VCaP (cell line): ENCODE results near the gene CTNNB1.

Experiments
- H3K27ac ChIP-seq: fragments of 450-650 bp; 2 replicates; pipeline ENCODE4 v1.5.1; 2017
- CTCF ChIP-seq: fragments of 450-650 bp; conservative IDR thresholded peaks from 2 replicates; pipeline ENCODE4 v1.5.1; 2017; ENCODE audit warnings: mild to moderate bottlenecking, moderate library complexity

The CTNNB1 gene

DNA sequence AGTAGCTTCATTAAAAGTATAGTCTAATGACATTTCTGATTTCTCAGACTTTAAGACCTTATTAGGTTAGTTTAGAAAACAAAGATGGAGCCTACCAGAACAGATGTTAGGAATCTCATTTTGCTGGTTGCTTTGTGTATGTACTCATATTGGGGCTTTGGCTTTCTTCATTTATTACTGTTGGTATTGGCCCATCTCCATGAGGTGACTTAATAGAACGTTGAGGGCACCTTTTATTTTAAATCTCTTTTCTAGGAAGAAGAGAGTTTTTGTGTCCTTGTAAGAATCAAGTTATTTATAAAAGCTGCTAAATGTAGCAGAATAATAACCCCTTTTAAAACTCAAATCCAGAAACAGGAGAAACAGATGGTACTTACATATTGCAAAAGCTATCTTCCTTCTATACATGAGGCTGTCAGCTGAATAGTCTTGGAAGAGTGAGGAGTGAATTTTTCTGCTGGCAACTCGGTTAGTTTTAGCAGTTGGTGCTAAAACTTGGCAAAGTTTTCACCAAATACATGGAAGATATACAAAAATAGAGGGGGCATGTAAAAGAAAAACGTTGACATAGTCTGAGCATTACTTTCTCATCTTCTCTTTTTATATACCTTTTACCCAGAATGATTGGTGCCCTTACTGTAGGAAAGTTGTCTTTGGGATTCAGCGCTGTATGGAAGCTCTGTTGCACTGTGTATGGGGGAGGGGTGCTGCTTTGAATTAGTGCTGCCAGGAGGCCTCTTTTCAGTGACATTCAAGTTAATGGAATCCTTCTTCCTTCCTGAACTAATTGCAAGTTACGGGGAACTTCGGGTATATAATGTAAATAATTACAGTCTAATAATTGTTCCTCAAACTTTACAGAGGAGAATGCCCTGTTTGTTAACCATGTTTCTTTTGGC is 35.8 kb downstream of the CTNNB1 start:
- no peak overlapping the region for H3K27ac ChIP-seq
- no peak for TF ChIP-seq CTCF

DNA sequence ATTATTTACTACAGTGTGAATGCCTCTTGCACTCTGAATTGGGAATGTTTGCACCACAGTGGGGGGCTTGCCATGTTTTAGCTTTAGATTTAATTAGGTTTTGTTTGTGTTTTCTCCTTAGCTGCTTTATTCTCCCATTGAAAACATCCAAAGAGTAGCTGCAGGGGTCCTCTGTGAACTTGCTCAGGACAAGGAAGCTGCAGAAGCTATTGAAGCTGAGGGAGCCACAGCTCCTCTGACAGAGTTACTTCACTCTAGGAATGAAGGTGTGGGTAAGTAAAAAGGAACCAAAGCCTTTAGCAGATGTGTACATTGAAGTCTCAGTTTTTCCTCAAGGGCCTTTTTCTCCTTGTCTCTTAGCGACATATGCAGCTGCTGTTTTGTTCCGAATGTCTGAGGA is 36.9 kb downstream of the CTNNB1 start:
- H3K27ac ChIP-seq, result no peak overlapping the region
- TF ChIP-seq CTCF, result no peak

DNA sequence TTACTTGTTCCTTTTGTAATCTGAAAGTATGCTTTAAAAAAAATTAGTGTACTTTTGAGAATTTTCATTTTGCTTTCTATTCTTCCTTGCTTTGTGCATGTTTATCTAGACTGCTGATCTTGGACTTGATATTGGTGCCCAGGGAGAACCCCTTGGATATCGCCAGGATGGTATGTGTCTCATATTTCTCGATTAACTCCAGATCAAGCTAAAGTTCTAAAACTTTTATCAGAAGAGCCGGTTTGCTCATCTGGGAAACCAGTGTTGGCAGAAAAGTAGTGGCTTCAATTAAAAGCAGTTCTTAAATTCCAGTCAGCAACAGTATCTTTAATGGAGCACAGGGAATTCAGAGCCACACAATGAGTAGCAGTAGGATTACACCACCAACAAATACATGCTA is 38.6 kb downstream of the CTNNB1 start:
- no peak for TF ChIP-seq CTCF
- H3K27ac ChIP-seq, result no peak overlapping the region

DNA sequence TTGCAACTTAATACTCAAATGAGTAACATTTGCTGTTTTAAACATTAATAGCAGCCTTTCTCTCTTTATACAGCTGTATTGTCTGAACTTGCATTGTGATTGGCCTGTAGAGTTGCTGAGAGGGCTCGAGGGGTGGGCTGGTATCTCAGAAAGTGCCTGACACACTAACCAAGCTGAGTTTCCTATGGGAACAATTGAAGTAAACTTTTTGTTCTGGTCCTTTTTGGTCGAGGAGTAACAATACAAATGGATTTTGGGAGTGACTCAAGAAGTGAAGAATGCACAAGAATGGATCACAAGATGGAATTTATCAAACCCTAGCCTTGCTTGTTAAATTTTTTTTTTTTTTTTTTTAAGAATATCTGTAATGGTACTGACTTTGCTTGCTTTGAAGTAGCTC is 40.3 kb downstream of the CTNNB1 start:
- H3K27ac ChIP-seq, result no peak overlapping the region
- TF ChIP-seq CTCF, result no peak

DNA sequence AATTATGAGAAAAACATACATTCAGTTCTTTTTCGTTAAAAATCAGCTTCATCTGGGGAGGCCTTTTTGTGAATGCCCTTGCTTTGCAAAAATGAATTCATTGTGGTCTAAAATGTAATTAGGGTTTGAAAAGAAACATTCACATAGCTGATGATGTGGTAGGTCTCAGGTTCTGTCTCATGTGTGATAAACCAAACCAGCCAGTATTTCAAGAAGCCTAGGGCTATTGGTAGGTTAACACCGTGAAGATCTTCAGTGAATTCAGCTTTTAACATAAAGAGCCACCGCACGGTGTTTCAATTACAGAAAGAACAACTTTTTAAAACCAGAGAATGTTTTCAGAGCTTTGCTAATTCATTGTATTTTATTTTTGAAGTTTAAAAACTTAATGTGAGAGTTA is 41.9 kb downstream of the CTNNB1 start:
- no peak for TF ChIP-seq CTCF
- no peak overlapping the region for H3K27ac ChIP-seq

- H3K27ac ChIP-seq, result no peak overlapping the region
- TF ChIP-seq CTCF, result no peak
These were observed 42.7 kb downstream of the CTNNB1 start for GRCh38 chr3:41241800-41242571.

GRCh38 chr3:41243183-41243582 is 43.9 kb downstream of the CTNNB1 start:
- H3K27ac ChIP-seq, result no peak overlapping the region
- no peak for TF ChIP-seq CTCF
